ENCODE data around the gene ARHGDIB.

Gene ARHGDIB

DNA sequence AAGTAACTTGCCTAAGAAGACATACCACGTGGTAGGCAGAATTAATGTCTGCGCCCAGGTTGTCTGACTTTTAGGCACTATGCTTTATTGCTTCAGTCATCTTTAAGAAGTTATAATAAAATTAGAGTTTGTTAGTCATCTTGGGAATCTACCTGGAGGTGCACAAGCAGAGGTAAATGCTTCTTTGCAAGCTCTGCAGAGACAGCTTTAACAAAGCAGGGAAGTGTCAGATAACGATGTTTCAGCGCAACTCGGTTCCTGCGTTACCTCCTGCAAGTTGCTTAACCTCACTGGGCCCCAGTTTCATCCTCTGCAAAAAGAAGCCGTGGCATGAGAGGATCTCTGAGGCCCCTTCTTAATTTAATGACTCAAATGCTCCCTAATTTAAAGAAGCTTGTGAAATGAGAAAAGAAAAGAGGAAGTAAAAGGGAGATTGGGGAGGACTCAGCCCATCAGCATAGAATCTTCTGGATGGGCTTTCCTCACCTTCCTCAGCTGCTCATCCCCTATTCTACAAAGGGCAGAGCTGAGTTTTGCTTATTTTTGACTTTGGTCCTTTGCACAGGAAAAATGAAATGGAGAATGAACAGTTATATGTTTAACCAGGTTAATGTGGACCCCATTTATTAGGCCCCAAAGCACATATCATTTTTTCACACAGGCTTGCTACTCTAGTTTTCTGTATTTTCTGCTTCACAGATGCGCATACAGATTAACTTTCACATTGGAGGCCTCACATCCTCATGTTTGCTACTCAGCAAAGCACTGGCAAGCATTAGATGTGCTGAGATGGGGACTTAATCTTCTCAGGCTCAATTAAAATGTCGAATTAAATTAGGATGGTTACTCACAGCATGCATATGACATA lies 5.1 kb downstream of the ARHGDIB start:
- DNase-seq (ENCODE audit: low read depth in 2 of 2): no peak

DNA sequence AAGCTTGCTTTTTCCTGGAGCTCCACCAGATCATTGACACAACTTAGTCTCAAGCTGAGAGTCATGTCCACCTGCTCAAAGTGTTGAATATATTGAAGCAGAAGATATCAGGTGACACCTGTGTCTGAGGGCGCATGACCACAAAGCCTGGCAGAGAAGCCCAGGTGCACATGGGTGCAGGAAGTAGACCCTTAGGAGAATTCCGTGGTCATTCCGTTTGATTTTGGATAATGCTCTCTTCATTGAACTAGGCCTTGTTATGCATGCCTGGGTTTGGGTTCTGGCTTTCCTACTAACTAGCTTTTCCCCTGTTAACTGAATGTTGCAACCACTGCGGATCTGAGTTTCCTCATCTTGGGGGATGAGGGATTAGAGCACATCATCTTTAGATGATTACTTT lies 7.1 kb downstream of the ARHGDIB start:
- no peak for DNase-seq (ENCODE audit: low read depth in 2 of 2)

DNA sequence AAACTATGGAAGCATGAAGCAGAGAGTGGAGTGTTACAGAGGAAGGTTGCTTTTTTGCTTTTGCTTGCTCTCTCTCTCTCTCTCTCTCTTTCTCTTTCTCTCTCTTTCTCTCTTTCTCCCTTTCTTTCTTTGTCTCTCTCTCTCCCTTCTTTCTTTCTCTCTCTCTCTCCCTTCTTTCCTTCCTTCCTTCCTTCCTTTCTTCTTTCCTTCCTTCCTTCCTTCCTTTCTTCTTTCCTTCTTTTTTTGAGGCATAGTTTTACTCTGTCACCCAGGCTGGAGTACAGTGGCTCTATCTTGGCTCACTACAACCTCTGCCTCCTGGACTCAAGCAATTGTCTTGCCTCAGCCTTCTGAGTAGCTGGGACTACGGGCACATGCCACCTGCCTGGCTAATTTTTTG lies 7.6 kb downstream of the ARHGDIB start:
- DNase-seq (ENCODE audit: low read depth in 2 of 2): no peak

DNA sequence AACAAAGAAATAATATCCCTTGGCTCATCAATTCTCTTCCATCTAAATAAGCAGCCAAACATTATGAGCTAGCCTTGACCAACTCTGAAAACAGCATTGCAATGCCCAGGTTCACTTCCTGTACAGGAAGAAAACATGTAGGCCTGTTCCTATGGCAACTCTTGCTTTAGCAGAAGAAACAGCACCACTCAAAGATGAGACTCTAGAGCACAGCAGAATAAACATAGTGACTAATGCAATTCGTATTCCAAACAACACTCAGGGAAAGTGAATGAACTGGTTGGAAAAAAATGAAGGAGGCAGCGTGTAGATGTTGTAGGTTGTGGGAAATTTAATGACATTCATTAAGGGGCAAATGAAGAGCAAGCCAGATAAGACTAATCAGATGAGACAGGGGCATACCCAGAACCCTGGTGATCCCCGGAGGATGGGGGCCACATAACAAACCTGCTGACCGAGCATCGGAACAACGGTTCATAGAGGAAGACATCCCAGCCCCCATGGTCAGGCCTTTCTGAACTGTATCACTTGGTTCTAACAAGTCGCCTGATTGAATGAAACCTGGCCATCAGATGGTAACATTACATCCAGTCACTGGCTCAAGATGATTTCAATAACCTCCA lies 9.0 kb downstream of the ARHGDIB start:
- peak; percentile 65 to 71 for DNase-seq (ENCODE audit: low read depth in 2 of 2)

DNA sequence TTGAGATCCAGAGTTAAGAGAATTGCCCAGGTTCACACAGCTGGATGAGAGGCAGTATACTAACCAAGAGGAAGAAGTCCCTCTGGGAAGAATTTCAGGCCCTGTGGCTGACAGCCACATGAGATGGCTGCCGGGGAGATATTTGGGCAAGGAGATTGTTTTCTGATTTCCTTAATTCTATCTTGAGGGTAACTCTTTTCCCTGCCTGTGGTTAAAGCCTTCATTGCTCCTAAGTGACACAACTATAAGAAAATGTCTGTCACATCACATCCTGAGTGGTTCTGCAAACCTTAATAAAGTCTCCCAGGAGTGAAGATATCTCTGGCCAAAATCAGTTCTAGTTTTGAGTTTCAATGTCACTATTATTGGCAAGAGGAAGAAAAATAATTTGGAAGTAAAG lies 9.6 kb downstream of the ARHGDIB start:
- no peak for DNase-seq (ENCODE audit: low read depth in 2 of 2)

DNA sequence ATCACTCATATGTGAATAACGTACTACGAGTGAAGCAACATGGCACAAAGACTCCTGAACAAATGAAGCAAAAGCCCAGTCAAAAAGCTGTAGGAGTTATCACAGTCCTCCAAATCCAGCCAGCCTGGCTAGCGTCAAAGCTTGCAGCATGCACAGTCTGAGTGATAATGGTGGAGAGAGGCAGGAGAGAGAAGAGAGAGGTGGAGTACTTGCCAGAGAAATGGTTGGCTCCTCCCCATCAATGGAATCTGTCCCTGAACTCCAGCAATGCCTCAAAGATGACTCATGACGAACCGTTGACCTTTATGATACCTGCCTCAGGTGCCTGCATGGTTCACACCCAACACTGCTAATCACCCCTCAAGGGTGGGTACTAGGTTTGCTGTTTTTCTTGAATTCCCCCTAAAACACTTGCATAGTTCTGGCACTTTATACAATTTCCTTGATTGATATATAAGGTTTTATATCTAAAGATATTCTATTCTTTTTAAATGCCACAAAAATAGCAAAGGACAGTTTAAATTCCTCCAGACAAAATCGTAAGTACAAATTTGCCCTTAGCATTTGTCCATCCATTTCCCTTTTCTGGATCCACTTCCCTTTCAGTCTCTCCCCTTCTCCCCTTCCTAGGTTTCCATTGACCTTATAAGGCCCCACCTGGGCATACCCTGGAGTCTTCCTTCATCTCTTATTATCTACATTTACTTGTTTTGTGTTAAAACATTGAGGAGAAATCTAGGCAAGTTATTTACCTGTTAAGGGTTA lies 10.2 kb downstream of the ARHGDIB start:
- no peak for DNase-seq (ENCODE audit: low read depth in 2 of 2)

DNA sequence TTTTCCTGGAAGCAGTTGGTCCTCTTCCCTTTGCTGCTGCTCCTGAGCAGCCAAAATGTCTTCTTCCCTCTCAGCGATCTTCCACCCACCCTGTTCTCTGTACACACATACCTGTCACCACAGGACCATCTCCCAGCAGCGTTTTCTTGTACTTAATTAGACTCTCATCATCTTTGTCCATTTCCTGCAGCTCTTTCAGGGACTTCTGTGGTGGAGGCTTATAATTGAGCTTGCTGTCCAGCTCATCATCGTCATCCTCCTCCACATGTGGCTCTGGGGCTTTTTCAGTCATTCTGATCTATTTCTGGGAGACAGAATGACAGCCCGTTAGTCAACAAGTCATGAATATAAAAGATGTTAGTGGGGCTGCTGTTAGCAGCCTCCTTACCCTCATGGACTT lies 11.0 kb downstream of the ARHGDIB start:
- DNase-seq (ENCODE audit: low read depth in 2 of 2): no peak

DNA sequence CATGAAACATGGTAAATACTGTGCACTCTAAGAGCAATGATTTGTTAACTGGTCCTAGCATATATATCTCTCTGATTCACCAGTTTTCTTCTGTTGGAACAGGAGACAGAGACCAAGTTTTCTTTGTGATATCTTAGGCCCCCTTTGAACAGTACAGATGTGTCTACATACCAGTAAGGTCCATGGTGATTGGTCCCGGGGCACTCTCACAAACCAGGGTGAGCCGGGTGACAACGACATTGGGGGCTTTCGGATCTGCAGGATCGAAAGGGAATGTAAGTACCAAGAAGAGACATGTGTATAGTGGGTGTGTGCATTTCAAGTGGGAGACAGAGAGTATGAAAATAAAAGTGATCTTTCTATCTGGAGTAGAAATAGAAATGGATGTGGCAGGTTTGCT lies 11.8 kb downstream of the ARHGDIB start:
- DNase-seq (ENCODE audit: low read depth in 2 of 2): no peak

DNA sequence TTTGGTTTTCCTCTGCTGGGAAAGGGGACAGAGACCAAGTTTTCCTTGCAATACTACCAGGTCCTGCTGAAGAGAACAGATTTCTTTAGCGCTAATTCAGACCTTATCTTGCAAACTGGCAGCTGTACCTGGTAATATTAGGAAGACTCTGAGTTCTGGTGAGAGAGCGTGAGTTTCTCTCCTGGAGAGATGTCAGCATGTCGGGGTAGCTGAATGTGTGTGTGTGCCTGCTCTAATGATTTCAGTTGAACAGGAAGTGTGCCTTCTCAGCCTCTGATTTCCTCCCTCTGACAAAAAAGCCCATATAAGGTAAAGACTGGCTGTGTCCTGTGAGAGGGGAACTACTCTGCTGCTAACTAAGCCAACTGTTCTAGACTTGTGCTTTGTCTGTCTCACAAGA lies 12.7 kb downstream of the ARHGDIB start:
- peak; percentile 86 to 87 for DNase-seq (ENCODE audit: low read depth in 2 of 2)

DNA sequence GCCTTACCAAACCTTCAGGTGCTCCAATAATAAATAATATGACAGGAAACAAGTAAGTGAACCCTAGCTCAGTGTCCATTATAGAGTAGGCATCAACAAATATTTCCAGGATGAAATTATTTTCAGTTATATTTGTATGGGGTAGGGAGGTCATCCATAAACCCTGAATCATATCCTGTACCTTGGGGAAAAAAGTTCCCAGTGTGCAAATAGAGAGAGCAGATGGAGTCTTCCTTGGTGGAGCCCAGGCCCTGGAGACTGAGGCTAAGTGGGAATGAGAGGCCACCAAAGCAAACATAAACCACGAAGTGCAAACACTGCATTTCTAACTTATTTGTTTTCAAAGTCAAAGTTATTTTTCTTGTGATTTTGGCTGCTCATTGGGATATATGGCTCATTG lies 14.5 kb downstream of the ARHGDIB start:
- no peak for DNase-seq (ENCODE audit: low read depth in 2 of 2)

DNA sequence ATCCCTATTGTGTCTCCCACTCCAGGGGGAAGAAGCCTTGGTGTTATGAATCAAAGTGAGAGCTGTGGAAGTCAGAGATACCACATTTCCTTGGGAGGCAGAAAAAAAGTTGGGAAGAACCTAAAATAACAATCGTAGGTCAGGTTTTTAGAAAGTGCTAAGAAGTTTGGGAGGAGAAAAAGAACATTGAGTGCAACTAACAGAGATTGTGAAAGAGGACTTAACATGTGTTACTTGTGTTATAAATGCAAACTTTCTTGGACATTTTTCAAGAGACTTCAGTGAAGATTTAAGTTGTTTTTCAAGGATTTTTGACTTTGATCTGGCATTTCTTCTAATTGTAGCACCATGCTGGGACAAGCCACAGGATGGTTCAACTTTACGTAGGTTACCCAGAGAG lies 15.2 kb downstream of the ARHGDIB start:
- no peak for DNase-seq (ENCODE audit: low read depth in 2 of 2)

DNA sequence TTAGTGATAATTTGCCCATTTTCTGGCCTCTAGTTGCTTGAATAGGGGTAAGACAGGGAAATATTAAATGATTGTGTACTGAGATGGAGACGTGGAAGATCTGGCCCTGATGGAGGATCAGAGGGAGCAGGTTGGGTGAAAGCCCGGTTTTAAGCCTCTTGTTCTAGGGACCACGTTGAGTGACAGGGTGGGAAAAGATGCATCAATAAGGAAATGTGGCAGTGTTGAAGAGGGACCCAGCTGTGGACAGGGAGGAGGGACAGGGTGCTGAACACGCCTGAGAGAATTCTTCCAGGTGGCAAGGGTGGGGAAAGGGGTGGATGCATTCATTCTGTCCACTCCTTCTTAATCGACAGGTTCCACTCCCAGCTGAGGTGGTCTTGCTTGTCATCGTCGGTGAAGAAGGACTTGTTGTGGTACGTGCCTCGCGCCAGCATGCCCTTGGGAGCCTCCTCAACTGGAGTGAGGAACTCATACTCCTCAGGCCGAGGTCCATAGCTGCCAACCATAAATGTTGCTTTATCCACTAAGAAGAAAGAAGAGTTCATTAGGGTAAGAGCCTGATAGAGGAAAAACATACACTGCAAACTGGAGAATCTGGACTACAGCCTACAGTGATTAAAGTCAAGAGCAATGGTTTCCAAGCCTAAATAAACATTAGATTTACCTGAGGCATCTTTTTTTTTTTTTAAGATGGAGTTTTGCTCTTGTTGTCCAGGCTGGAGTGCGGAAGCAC lies 19.0 kb downstream of the ARHGDIB start:
- DNase-seq (ENCODE audit: low read depth in 2 of 2): no peak

DNA sequence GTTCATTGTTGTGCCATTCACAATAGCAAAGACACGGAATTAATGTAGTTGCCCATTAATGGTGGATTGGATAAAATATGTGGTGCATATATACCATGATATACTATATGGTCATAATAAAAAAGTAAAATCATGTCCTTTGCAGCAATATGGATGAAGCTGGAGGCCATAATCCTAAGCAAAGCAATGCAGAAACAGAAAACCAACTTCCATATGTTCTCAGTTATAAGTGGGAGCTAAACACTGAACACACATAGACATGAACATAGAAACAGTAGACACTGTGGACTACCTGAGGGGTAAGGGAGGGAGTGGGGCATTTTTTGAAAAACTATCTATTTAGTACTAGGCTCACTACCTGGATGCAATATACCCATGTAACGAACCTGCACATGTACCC lies 20.0 kb downstream of the ARHGDIB start:
- no peak for DNase-seq (ENCODE audit: low read depth in 2 of 2)

DNA sequence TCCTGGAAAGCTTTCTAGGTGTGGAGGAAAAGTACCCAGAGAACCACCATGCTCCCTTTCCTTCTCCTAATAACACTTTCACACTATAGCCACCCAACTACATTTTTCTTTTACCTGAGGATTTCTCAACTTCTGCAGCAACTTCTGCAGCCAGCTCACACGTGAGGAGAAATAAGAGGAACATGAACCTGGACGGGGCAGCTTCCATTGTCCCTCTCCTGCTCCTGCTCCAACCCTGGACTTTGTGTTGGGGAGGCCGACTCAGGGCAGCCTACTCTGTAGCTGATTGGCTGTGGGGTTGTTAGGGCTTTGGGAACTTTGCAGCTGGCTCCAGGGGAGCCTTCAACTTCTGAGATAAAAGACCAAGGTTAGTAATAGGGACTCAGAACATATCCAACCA lies 23.1 kb downstream of the ARHGDIB start, which contains the start of gene ERP27:
Gene ERP27, minus strand, starts transcription at position 237 of the 400 bp plus-strand sequence. Its CDS starts 29 bp downstream, at position 208.
- no peak for DNase-seq (ENCODE audit: low read depth in 2 of 2)

DNA sequence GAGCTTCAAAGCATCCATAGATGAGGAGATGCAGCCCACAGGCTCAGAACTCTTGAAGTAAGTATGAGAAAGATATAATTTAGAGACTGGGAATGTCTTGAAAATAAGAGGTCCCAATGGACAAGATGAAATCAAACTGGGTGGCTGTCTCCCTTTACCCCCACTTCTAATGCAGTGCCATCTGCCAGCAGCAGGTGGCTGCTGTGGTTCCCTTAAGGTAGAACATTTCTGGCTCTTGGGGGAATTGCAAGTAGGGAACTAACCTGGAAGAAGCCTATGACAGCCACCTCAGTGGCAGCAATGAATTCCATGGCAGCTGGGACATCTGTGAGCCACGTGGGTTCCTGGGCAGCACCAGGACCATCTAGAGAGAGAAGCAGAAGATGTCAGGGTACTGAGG lies 23.7 kb downstream of the ARHGDIB start:
- DNase-seq (ENCODE audit: low read depth in 2 of 2): no peak

DNA sequence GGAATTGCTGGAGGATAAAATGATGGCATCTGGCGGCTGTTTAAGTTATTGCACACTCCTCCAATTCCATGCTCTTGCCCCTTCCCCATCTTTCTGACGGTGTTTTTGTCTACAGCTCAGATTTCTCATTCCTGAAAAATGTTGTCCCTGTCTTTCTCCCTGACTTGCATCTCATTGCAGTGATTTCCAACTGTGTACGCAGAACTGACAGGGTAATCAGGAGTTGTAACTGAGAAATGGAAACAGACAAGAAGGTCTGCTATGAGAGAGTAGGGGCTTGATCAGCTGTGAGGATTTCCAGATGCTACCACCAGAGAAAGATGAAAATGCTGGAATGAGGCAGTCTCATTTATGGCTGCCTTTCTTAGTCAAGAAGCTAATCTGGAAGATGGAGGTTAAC lies 24.4 kb downstream of the ARHGDIB start:
- no peak for DNase-seq (ENCODE audit: low read depth in 2 of 2)

DNA sequence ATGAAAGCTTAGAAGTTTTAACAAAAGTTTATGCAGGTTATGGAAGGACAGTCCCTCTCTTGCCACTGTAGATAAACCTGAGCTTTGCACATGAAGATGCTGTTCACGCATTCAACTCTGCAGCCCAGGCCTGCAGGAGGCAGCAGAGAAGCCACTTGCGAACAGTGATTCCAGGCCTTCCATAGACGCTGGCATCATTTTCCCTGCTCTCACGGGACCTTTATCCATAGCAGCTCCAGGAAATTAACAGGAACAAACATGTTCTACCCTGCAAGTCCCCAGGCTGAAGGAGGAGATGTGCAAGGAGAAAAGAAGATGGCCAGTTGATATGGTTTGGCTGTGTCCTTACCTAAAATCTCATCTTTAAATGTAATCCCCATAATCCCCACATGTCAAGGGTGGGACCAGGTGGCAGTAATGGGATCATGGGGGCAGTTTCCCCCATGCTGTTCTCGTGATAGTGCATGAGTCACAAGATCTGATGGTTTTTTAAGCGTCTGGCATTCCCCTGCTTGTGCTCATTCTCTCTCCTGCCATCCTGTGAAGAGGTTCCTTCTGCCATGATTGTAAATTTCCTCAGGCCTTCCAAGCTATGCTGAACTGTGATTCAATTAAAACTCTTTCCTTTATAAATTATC lies 25.1 kb downstream of the ARHGDIB start:
- no peak for DNase-seq (ENCODE audit: low read depth in 2 of 2)

DNA sequence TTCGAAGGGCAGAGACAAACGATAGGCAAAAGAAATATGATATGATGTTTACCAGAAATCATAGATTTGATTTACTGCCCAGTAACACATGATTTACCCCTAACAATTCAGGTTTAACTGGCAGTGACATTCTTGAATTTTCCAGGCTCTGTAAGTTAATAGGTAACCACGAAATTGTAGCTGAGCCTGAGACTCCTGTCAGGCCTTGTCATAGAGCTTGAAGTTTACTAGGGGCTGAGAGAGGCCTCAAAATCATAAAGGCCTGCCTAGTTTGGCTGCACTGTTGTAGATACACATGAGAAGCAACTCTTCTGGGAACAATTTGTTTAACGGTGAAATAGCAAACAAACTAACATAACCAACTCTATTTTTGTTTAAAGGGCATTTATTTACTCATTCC lies 26.4 kb downstream of the ARHGDIB start:
- DNase-seq (ENCODE audit: low read depth in 2 of 2): no peak

DNA sequence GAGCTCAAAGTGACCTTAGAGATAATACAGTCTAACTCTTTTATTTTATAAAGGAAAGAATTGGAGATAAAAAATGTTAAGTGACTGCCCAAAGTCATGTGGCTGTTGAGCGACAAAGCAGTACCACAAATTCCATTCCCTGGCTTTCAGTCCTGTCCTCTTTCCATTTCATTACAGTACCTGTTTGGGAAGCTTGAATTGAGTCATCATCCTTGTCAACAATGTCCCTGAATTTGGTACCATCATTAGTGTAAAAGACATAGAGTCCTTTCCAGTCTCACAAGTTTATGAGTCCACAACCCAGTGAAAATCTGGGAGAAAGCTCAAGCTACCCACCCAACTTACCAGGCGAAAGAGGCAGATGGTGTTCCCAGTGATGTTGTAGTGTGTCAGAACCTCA lies 26.9 kb downstream of the ARHGDIB start:
- no peak for DNase-seq (ENCODE audit: low read depth in 2 of 2)

DNA sequence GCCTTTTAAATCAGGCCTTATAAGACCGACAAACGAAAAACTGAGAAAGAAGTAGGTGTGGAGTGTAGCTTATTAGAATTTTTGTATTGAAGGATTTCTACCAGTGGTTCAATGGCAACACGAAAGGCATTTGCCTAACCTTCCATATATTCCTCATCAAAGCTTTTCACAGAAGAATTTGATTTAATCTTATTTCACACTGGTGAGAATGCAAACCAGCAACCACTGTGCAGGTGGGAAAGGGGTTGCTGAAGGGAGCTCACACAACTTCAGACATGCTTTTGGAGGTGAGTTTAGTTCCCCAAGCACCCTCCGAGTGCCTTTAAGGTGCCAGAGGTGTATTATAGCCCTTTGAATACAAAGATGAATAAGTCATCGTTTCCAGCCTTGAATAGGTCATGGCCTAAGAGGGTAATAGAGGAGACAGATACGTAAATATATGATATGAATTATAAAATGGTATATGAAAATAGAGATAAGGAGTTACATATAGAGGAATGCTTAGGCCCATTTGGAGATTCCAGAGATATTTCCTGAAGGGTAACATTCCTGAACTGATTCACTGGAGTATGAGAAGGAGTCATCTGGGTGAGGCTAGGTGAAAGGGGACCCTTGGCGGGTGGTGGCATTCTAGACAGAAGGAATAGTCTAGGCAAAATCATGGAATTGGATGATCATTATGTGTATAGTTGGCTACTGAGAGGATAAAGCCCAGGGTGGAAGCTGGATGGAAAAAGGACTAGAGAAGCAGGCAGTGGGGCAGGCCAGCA lies 29.4 kb downstream of the ARHGDIB start:
- no peak for DNase-seq (ENCODE audit: low read depth in 2 of 2)

DNA sequence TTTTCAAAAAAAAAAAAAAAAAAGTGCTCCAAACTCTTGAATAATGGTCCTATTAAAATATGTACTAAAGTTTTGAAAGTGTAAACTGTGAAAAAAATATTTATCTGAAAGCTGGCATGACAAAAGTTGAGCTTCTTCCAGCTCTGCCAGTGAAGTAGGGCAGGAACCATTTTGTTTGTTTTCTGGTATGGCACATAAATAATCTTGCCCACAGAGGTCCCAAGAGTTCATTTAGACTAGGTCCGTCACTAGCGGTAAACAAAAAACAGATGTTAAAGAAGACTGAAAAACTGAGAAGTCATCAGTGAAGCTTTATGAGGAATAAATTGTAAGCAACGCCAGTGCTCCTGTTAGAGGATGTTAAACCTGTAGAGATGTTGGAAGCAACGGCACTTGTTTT lies 30.0 kb downstream of the ARHGDIB start:
- DNase-seq (ENCODE audit: low read depth in 2 of 2): no peak
